Smooth muscle cell (in vitro differentiated cells): ENCODE results near the gene SPEN. TPM values are rescaled to one million over a fixed set of nuclear protein-coding genes. Genes with fewer than 3 reads are reported as not detected.

Source experiments
- DNase-seq: peaks from one replicate; lab custom pipeline; 2025; ENCODE audit not compliant: unreplicated experiment; lab: John Stamatoyannopoulos, UW
- H2AFZ ChIP-seq: fragments of 200-600 bp; sonication (generic); 2 replicates; pipeline ENCODE4 v1.6.0; 2016; ENCODE audit warnings: antibody characterized with exemption, low read depth, mild to moderate bottlenecking
- H3F3A ChIP-seq: fragments of 200-600 bp; sonication (generic); 2 replicates; pipeline ENCODE4 v1.6.0; 2017; ENCODE audit warnings: antibody characterized with exemption, low read depth
- H3K27ac ChIP-seq: fragments of 200-600 bp; sonication (generic); 2 replicates; pipeline ENCODE4 v1.5.1; 2016; ENCODE audit warnings: low read depth, mild to moderate bottlenecking
- H3K27me3 ChIP-seq: fragments of 200-600 bp; sonication (generic); 2 replicates; pipeline ENCODE4 v1.6.1; 2016; ENCODE audit warnings: low read depth, mild to moderate bottlenecking
- H3K36me3 ChIP-seq: fragments of 200-600 bp; sonication (generic); 2 replicates; pipeline ENCODE4 v1.5.1; 2016; ENCODE audit warnings: low read depth
- H3K4me1 ChIP-seq: fragments of 200-600 bp; sonication (generic); 2 replicates; pipeline ENCODE4 v1.5.1; 2016; ENCODE audit warnings: low read depth
- H3K4me2 ChIP-seq: fragments of 200-600 bp; sonication (generic); 2 replicates; pipeline ENCODE4 v1.6.0; 2016; ENCODE audit warnings: mild to moderate bottlenecking
- H3K4me3 ChIP-seq: fragments of 200-600 bp; sonication (generic); 2 replicates; pipeline ENCODE4 v1.5.1; 2016; ENCODE audit warnings: mild to moderate bottlenecking
- H3K79me2 ChIP-seq: fragments of 200-600 bp; sonication (generic); 2 replicates; pipeline ENCODE4 v1.6.0; 2016; ENCODE audit warnings: low read depth, mild to moderate bottlenecking
- H3K9ac ChIP-seq: fragments of 200-600 bp; sonication (generic); 2 replicates; pipeline ENCODE4 v1.6.0; 2016; ENCODE audit warnings: low read depth
- H3K9me3 ChIP-seq: fragments of 200-600 bp; sonication (generic); replicated peaks from 2 replicates; pipeline ENCODE4 v1.5.1; 2016; ENCODE audit warnings: low read depth
- H4K20me1 ChIP-seq: fragments of 200-600 bp; sonication (generic); 2 replicates; pipeline ENCODE4 v1.6.0; 2016; ENCODE audit warnings: low read depth
- CTCF ChIP-seq: fragments of 200-600 bp; sonication (generic); IDR thresholded peaks from 2 replicates; pipeline ENCODE4 v1.5.1; 2017; ENCODE audit warnings: borderline replicate concordance, mild to moderate bottlenecking, antibody characterized with exemption; ENCODE audit not compliant: insufficient read depth, poor library complexity, severe bottlenecking
- WGBS: methylation state at CpG from one replicate; pipeline ENCODE4 v1.1.7; 2016; ENCODE audit warnings: low lambda C conversion rate; 5-methylcytosine and 5-hydroxymethylcytosine counted together
- polyA plus RNA-seq: library from polyadenylated mRNA; unstranded; fragments of >200 nt; fragmentation: Nextera tagmentation; extraction: Ambion mirVana; gene quantifications from 2 replicates; pipeline ENCODE4 v1.2.1, GENCODE V29; 2016
- total RNA-seq: library from RNA; depleted of rRNA; stranded (reverse); fragments of >200 nt; gene quantifications from 2 replicates; pipeline ENCODE4 v1.2.3, GENCODE V29; 2014

SPEN gene
- total and polyA plus RNA-seq, 2 experiments from 2014 or later = 10.6 to 28.7 TPM

- no peak for DNase-seq
- no peaks in the 10 kb centered on the region for H3K27me3 ChIP-seq
- H4K20me1 ChIP-seq = no peaks in the 10 kb centered on the region
- no peak overlapping the region for H3K27ac ChIP-seq
- no peaks in the 10 kb centered on the region for H3K79me2 ChIP-seq
- no peaks in the 10 kb centered on the region for H3K4me1 ChIP-seq
- no peak for TF ChIP-seq CTCF
- H3K36me3 ChIP-seq = no peaks in the 10 kb centered on the region
- no peak overlapping the region for H3K4me3 ChIP-seq
- H2AFZ ChIP-seq = no peak overlapping the region
- H3K9me3 ChIP-seq = no peaks in the 10 kb centered on the region
- peaks cover 17% of the 10 kb centered on the region for H3F3A ChIP-seq
- WGBS = 98% methylated on average over 29 of the region's 29 CpGs
- H3K4me2 ChIP-seq = no peak overlapping the region
- no peak overlapping the region for H3K9ac ChIP-seq
These were observed 87.8 kb downstream of the SPEN start for GRCh38 chr1:15935056-15935950.

- TF ChIP-seq CTCF = no peak
- no peaks in the 10 kb centered on the region for H3K36me3 ChIP-seq
- DNase-seq = no peak
These were observed 88.5 kb downstream of the SPEN start for GRCh38 chr1:15936025-15936424.

GRCh38 chr1:15937146-15937545 lies 89.6 kb downstream of the SPEN start:
- Histone ChIP-seq H3K36me3 (no peaks in the 10 kb centered on the region), H3K9ac (no peak overlapping the region), H3K4me3 (no peak overlapping the region), H4K20me1 (no peaks in the 10 kb centered on the region), H3K79me2 (no peaks in the 10 kb centered on the region), H3K9me3 (no peaks in the 10 kb centered on the region), H3F3A (peaks cover 22% of the 10 kb centered on the region), H3K27ac (peak overlapping the region; percentile 41), H3K4me1 (no peaks in the 10 kb centered on the region), H2AFZ (no peak overlapping the region), H3K27me3 (no peaks in the 10 kb centered on the region), H3K4me2 (no peak overlapping the region)
- no peak for DNase-seq
- 83% methylated on average over 7 of the region's 7 CpGs for WGBS
- TF ChIP-seq CTCF = no peak

More at GRCh38 chr1:15936025-15936424, 88.5 kb downstream of the SPEN start:
- Histone ChIP-seq H3F3A (peaks cover 22% of the 10 kb centered on the region), H3K9ac (no peak overlapping the region), H3K27me3 (no peaks in the 10 kb centered on the region), H4K20me1 (no peaks in the 10 kb centered on the region), H3K4me2 (no peak overlapping the region), H3K9me3 (no peaks in the 10 kb centered on the region), H3K79me2 (no peaks in the 10 kb centered on the region), H3K4me1 (no peaks in the 10 kb centered on the region), H2AFZ (no peak overlapping the region), H3K4me3 (no peak overlapping the region), H3K27ac (no peak overlapping the region)
- WGBS = 97% methylated on average over 10 of the region's 10 CpGs
